Tongue (tissue), 2 donors: ENCODE results near the gene SMARCA4. TPM values are rescaled to one million over a fixed set of nuclear protein-coding genes. Genes with fewer than 3 reads are reported as not detected.
"Not testable (repeated sequence)": the region's sequence is repeated elsewhere in the genome, so short reads cannot be mapped to it uniquely, and the experiment has no call there.

ENCODE experiments used
- DNase-seq: peaks from one replicate; pipeline ENCODE4 v3.0.0-alpha.2; 2015
- total RNA-seq: library from RNA; depleted of rRNA; stranded (reverse); fragments of >200 nt; gene quantifications from one replicate; pipeline ENCODE4 v1.2.3, GENCODE V29; 2014

Gene SMARCA4
- total RNA-seq, 1 donor from 2014 or later = 87.7 TPM

DNA sequence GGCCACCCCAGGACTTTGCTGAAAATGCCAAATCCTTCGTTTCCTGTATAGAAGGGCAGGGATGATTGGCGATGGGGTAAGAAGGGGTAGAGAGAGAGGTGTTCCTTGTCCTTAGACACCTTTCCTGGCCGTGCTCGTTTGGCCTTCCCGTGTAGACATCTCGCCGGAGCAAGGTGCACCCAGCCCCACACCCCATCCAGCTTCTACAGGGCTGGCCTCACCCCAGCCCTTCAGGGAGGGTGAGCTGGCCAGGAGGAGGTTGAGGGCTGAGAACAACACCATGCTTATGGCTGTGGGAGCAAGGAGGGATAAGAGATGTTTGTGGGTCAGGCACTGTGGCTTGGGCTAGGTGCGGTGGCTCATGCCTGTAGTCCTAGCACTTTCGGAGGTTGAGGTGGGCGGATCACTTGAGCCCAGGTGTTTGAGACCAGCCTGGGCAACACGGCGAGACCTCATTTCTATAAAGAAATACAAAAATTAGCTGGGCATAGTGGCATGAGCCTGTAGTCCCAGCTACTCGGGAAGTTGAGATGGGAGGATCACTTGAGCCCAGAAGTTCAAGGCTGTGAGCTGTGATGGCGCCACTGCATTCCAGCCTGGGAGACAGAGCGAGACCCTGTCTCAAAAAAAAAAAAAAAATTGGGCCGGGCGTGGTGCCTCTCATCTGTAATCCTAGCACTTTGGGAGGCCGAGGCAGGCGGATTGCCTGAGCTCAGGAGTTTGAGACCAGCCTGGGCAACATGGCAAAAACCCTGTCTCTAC, 15.5 kb downstream of the SMARCA4 start:
- DNase-seq = no peak

- no peak for DNase-seq
These were observed 16.9 kb downstream of the SMARCA4 start for GRCh38 chr19:10977742-10978092.

DNA sequence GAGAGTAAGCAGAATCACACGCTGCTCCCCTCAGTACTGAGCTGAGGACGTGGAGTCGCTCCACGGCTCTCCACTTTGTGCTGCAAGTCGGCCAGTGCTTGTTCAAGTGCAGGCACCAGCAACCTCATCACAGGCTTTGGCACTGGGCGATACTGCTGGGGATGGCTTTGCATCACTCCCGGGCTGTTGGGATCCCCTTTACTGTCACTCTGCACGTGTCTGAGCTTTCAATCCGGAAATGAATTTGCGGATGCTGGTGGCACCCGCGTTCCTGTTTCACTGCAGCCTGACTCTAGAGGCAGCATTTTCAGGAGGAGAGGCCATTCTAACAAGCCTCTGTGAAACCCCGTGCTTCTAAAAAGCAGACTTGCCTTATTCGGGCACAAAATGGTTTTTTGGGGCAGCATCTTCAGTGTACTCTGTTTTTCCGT, 19.1 kb downstream of the SMARCA4 start:
- no peak for DNase-seq

GRCh38 chr19:10981252-10981895, 20.5 kb downstream of the SMARCA4 start:
- DNase-seq = no peak

DNA sequence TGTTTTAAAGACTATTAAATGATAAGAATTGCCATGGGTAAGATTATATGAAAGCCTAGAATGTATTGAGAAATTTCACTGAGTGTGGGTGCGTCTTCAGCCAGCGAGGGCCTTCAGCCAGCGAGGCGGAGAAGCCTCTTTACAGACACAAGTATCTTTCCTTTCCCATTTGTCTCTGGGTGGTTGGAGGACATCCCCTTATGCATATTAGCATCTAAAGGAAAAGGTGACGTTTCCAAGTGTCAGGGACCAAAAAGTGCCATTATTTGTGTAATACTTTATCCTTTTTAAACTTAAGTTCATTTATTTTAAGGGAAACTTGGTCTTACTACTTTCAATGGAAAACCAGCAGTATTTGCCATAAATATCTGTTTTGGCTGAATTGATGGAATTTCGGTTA, 22.2 kb downstream of the SMARCA4 start:
- DNase-seq = no peak

GRCh38 chr19:10984166-10984735, 23.4 kb downstream of the SMARCA4 start:
- DNase-seq = no peak

DNA sequence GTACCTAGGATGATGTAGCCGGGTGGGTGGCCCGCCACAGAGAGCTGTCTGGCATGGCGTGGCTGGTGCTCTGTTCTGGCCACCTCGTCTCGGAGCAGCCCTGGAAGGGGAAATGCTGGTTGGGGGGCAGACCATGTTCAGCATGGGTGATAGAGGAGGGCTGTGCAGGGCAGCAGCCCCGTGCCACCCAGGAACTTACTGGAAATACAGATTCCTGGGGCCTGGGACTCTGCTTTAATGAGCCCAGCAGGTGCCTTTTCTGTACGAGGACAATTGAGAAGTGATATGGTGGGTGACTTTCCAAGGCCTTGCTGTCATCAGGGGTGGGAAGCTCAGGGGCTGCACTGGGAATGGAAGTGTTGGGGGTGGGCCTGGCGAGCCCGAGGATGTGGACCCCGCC, 24.7 kb downstream of the SMARCA4 start:
- no peak for DNase-seq

GRCh38 chr19:10986301-10987127, 25.7 kb downstream of the SMARCA4 start:
- DNase-seq = no peak

- no peak for DNase-seq
These were observed 26.9 kb downstream of the SMARCA4 start for GRCh38 chr19:10987571-10988297.

- no peak for DNase-seq
These were observed 27.6 kb downstream of the SMARCA4 start for GRCh38 chr19:10988380-10988779.

GRCh38 chr19:10988921-10989320, 28.1 kb downstream of the SMARCA4 start:
- DNase-seq = no peak

GRCh38 chr19:10991076-10991475, 30.2 kb downstream of the SMARCA4 start:
- DNase-seq = no peak

DNA sequence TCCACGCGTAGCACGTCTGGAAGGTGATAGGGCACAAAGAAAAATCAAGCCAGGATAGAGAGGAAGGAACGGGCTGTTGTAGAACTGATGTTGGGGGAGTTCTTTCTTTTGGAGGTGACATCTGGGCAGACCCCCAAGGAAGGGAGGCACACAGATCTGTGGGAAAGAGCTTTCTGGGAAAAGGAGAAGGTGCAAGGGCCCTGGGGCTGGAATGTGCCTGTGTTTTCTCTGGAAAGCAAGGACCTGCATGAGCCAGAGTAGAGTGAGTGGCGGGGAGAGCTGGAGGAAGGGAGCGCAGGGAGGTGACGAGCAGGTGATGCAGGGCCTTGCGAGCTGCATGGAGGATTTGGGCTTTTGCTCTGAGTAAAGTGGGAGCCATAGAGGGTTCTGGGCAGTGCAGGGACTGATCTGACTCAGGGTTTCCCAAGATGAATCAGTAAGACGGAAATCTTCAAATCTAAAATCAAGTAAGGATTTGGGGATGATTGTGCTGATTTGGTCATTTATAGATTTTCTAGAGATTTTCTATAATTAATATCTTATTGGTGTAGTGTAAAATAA, 30.8 kb downstream of the SMARCA4 start:
- no peak for DNase-seq

DNA sequence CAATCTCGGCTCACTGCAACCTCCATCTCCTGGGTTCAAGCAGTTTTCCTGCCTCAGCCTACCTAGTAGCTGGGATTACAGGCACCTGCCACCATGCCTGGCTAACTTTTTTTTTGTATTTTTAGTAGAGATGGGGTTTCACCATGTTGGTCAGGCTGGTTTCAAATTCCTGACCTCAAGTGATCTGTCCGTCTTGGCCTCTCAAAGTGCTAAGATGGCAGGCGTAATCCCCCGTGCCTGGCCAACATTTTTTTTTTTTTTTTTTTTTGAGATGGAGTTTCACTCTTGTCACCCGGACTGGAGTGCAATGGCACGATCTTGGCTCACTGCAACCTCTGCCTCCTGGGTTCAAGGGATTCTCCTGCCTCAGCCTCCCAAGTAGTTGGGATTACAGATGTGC, 31.3 kb downstream of the SMARCA4 start:
- not testable (repeated sequence) for DNase-seq

DNA sequence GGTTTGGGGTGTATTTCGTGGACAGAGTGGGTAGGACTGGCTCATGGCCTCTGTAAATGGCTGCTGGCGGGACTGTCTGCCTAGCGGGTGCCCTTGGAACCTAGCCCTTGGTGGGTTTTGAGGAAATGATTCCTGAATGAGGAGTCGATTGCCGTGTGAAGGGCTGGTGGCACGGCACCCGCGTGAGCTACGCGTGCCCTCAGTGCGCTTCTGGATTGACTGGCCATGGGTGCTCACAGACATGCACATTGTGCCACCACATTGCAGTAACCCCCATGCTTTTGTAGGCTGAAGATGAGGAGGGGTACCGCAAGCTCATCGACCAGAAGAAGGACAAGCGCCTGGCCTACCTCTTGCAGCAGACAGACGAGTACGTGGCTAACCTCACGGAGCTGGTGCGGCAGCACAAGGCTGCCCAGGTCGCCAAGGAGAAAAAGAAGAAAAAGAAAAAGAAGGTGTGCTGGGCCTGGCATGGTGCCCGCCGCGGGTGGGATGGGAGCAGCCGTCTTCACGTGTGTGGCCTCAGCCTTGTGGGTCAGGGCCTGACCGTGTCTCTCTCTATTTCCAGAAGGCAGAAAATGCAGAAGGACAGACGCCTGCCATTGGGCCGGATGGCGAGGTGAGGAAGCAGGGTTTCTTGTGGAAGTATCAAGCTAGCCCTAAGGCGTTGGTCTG, 35.2 kb downstream of the SMARCA4 start:
- no peak for DNase-seq

DNA sequence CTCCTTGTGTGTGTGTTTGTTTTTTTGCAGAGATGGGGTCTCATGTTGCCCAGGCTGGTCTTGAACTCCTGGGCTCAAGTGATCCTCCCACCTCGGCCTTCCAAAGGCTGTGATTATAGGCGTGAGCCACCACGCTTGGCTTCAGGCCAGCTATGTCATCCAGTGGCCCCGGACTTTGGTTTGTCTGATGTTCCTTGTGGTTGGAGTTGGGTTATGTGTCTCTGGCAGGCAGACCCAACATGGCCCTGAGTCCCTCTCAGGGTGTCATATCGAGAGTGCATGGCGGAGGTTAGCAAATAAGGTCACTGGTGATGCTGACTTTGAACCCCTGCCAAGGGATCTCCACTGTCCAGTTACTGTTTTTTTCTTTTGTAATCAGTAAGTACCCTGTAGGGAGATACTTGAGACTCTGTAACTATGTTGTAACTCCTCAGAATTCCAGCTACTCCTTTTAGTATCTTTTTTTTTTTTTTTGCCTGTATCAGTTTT, 37.3 kb downstream of the SMARCA4 start:
- no peak for DNase-seq

- no peak for DNase-seq
These were observed 37.8 kb downstream of the SMARCA4 start for GRCh38 chr19:10998666-10999065.

- DNase-seq = no peak
These were observed 44.7 kb downstream of the SMARCA4 start for GRCh38 chr19:11005521-11005920.

DNA sequence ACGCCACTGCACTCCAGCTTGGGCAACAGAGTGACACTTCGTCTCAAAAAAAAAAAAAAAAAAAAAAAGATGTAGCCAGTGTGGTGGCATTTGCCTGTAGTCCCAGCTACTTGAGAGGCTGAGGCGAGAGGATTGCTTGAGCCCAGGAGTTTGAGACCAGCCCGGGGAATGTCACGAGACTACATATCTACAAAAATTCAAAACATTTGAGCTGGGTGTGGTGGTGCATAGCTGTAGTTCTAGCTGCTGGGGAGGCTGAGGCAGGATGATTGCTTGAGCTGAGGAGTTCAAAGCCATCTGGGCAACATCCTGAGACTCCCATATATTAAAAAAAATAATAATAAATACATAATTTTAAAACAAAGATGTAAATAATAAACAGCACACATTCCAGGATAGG, 46.6 kb downstream of the SMARCA4 start:
- DNase-seq = no peak

DNA sequence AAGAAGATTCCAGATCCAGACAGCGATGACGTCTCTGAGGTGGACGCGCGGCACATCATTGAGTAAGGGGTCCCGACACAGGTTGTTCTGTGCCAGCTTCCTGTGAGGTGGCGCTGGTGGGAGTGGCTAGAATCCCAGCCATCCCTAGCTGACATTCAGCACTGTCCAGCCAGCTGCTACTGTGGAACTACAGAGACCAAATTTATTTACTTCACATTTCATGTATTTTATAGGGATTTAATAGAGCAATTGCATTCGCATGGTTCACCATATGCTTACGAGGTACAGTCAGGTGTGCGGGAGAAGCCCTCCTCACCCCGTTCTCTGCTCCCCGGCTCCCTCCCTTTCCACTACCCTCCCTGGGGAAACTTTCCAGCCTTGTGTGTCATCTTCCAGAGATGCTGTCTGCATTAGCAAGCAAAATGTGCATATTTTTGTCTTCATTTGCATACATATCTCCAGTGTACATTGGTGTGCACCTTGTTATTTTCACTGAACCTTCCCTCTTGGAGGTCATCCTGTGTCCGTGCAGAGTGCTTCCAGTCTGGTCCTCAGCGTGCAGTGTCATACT, 47.2 kb downstream of the SMARCA4 start:
- no peak for DNase-seq

DNA sequence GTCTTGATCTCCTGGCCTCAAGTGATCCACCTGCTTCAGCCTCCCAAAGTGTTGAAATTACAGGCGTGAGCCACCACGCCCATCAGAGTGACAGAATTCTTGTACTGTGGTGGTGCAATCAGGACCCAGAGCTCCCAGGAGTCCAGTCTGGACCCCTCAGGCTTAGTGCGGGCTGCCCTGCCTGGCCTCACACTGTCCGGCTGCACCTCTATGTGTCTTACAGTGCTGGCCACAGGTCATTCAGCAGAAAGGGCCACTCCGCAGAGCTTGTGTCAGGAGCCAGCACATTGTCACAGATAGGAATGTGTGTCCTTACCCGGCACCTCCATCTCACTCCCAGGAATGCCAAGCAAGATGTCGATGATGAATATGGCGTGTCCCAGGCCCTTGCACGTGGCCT, 49.2 kb downstream of the SMARCA4 start:
- no peak for DNase-seq
